Activated naive CD4-positive, alpha-beta T cell treated with anti-CD3 and anti-CD28 coated beads, Interleukin-2, amount 50 U/mL, for 72 hours (primary cell): Measurements from ENCODE around the gene SNTG2. TPM values are rescaled to one million over a fixed set of nuclear protein-coding genes. Genes with fewer than 3 reads are reported as not detected.

Experiments used
- ATAC-seq, 2 donors: fragments of 150-1000 bp; cut with Tn5 transposase; 2 replicates each; pipeline ENCODE4 v1.10.0; 2021; ENCODE audit warnings: mild to moderate bottlenecking in 2 of 2, moderate library complexity in 2 of 2
- DNase-seq, 2 donors: peaks; one replicate each; pipeline ENCODE4 v3.0.0; 2021 to 2022; ENCODE audit warnings: low spot score in 2 of 2
- H3K27ac Mint-ChIP-seq, 2 donors: one replicate each; pipeline ENCODE4 v1.8.0; 2022; ENCODE audit warnings: mild to moderate bottlenecking in 2 of 2, mixed read lengths in 2 of 2
- H3K36me3 Mint-ChIP-seq, 2 donors: one replicate each; pipeline ENCODE4 v1.8.0; 2022; ENCODE audit warnings: mixed read lengths in 2 of 2
- H3K9me3 Mint-ChIP-seq, 2 donors: one replicate each; pipeline ENCODE4 v1.8.0; 2022; ENCODE audit warnings: mixed read lengths in 2 of 2
- total RNA-seq, 2 donors: library from RNA; stranded (reverse); gene quantifications; one replicate each; pipeline ENCODE4 v1.2.3, GENCODE V29; 2022

SNTG2 gene
- total RNA-seq, 2 donors from 2014 or later, result 0.27 to 2.6 TPM

DNA sequence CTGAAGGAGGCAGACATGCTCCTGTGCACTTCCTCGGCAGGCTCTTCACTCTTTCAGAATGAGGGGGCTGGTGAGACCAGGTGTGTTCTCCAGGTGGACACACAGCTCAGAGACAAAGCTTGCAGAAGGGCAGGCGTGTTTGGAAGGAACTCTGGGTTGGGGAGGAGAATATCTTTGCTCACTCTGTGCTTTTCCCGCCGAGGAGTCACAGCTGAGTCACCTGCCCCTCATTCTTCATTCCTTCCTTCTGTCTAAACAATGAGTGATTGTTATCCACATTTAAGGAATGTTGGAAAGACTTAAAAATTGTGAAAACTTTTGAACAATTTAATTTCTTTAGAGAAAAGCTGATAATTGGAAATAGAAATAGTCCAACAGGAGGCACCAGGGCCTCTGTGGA lies 336.3 kb downstream of the SNTG2 start:
- Mint-ChIP-seq H3K36me3 (no peaks in the 10 kb centered on the region), H3K9me3 (peaks cover 0 to under 1% of the 10 kb centered on the region in 2 donors), H3K27ac (no peak overlapping the region)
- ATAC-seq (no peak), DNase-seq (no peak)

DNA sequence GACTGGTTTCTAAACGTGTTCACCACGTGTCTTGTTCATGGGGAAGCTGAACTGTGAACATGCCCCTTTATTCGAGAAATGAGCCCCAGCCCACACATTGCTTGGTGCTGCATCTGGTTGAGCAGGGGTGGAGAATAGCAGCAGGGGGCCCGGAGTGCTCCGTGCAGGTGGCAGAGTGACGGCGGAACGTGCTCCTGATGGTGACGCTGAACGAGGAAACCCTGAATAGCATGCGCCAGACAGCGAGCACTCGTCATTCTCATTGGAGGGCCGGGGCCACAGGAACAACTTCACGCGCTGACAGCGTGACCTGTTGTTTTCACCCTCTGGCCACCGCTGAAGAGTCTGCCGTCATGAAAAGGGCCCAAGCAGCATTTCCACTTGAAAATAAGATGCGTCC lies 336.8 kb downstream of the SNTG2 start:
- no peak for DNase-seq
- Mint-ChIP-seq H3K27ac (no peak overlapping the region), H3K9me3 (peaks cover 3 to 5% of the 10 kb centered on the region in 2 donors), H3K36me3 (no peaks in the 10 kb centered on the region)
- no peak for ATAC-seq

DNA sequence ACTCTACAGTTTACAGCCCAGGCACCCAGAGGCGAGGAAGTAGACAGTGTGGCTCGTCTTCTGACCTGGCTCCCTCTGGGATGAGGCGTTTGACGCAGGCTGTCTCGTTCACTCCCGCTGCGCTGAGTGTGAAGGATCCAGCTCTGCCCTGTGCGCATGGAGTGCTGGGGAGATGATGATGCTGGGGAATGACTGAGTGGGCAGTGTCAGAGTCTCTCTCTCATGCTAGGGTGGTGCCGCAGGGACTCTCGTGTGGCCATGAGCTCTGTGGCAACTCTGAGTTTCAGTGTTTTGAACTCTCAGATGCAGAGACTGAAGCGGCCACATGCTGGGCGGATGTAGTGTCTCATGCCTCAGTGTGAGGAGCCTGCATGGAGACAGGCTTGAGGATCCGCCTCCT lies 344.3 kb downstream of the SNTG2 start:
- no peak for DNase-seq
- H3K27ac Mint-ChIP-seq, result no peak overlapping the region
- peaks cover 5% of the 10 kb centered on the region in 2 donors for H3K9me3 Mint-ChIP-seq
- H3K36me3 Mint-ChIP-seq, result no peaks in the 10 kb centered on the region
- no peak for ATAC-seq

DNA sequence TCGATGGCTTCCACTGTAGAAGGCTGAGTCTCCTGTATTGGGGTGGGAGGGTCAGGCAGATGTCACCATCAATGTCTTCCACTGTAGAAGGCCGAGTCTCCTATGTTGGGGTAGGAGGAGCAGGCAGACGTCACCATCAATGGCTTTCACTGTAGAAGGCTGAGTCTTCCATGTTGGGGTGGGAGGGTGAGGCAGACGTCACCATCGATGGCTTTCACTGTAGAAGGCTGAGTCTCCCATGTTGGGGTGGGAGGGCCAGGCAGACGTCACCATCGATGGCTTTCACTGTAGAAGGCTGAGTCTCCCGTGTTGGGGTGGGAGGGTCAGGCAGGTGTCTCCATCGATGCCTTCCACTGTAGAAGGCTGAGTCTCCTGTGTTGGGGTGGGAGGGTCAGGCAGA lies 345.1 kb downstream of the SNTG2 start:
- no peaks in the 10 kb centered on the region for H3K36me3 Mint-ChIP-seq

DNA sequence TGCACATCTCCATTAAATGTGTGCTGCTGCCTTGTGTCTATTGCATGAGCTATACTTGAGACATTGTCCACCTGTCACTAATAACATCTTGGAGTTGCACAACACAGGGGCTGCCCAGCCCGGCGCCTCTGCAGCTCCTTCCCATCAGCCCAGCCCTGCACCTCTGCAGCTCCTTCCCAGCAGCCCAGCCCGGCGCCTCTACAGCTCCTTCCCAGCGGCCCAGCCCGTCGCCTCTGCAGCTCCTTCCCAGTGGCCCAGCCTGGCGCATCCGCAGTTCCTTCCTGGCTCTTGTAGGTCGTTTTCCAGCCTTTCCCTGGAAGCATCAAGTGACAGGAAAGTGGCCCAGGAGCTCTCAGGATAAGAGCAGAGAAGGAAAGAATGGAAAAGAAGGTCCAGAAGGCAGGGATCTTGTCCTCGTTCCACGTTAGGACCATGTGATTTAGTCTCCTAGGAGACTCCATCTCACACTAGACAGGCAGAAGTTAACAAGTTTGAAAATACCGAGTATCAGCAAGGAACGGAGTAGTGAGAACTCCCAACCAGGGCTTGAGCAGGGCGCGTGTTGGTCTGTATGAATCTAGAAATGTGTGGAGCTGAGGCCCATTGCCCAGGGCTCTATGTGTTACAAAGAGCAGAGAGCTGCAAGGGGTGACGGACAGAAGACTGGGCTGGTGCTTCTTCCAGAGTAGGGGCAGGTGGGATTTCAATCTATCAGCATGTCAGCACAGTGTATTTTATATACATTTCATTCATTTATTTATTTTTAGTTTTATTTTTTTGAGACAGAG lies 346.9 kb downstream of the SNTG2 start:
- Mint-ChIP-seq H3K9me3 (peaks cover 0 to 1% of the 10 kb centered on the region in 2 donors), H3K36me3 (no peaks in the 10 kb centered on the region), H3K27ac (no peak overlapping the region)
- ATAC-seq (no peak), DNase-seq (no peak)

More for the DNA sequence above, 345.1 kb downstream of the SNTG2 start:
- H3K27ac Mint-ChIP-seq, result no peak overlapping the region
- ATAC-seq (no peak), DNase-seq (no peak)
- peaks cover 5% of the 10 kb centered on the region in 2 donors for H3K9me3 Mint-ChIP-seq

DNA sequence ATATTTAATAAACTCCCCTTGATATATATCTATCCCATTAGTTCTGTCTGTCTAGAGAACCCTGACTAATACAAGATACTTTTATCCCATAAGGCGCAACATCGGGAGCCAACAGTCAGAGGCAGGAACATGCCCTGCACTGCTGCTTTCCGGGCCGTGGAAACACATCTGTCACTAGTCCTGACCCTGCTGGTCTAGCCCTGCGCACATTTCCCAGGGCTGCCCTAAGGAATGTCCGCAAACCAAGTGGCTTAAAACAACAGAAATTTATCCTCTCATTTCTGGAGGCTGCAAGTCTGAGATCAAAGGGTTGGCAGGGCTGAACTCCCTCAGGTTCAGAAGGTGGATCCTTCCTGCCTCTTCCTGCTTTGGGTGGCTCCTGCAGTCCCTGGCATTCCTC lies 348.4 kb downstream of the SNTG2 start:
- no peak for ATAC-seq
- H3K9me3 Mint-ChIP-seq, result no peaks in the 10 kb centered on the region

DNA sequence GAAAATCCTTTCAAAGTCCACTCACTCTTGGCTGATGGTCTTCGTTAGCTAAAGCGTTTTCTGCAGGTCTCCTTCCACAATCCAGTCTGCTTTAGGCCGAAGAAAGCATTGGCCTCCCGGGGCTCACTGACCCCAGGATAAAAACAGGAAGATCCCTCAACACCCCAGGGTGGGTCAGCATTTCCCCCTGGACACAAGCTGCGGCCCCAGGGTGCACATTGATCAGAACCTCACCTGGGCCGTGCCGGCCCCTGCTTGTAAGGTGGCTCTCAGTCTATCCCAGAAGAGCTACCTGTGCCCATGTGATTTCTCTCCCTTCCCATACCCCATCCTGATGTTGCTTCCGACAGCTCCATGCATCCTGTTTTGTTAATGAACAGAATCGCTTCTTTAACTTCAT lies 349.6 kb downstream of the SNTG2 start:
- H3K36me3 Mint-ChIP-seq, result no peaks in the 10 kb centered on the region
- ATAC-seq, result no peak
- DNase-seq, result no peak
- H3K9me3 Mint-ChIP-seq, result no peaks in the 10 kb centered on the region
- H3K27ac Mint-ChIP-seq, result no peak overlapping the region

More for the DNA sequence above, 348.4 kb downstream of the SNTG2 start:
- Mint-ChIP-seq H3K36me3 (no peaks in the 10 kb centered on the region), H3K27ac (no peak overlapping the region)
- no peak for DNase-seq

DNA sequence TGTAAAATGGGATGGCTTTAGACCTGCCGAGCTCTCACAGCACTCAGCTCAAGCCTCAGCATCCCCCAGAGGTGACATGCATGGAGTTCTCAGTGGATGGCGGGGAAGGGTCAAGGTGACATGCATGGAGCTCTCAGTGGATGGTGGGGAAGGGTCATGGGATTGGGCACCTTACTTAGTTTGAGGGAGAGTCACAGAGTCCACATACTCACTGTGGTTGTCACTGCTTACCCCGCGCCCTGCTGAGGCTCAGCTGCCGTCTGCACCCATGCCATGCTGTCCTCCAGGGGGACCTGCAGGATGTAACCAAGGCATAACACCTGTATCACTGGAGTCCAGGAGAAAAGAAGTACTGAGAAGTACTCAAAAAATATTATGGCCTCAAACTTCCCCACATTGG lies 350.4 kb downstream of the SNTG2 start:
- ATAC-seq, result no peak
- Mint-ChIP-seq H3K27ac (no peak overlapping the region), H3K36me3 (no peaks in the 10 kb centered on the region), H3K9me3 (no peaks in the 10 kb centered on the region)
- no peak for DNase-seq

DNA sequence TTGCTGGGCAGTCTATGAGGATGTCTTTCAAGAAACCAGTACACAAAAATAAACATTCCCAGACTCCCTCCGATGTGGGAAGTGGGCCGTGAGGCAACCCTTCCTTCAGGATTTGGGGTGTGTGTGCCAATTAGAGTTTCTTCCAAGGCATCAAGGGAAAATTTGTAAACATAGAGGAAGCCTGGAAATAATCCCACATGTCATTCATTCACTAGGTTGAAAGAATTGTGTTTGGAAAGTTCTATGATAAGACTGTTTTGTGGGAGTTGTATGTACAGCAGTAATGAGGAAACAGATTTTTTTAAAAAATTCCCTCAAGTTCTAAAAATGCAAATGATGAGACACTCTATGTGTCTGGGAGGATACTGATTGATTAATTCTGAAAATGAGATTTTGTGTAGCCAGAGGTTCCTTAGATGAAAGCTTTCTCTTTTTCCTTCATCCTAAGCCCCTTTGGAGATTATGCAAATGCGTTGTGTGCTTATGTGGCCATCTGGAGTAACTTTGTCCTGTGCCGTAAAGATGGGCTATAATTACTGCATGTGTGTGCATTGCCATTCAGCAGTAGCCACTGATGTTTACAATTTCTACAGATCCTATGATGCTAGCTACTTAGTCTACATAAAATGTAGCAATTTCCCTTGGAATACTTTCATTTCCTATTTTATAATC lies 354.8 kb downstream of the SNTG2 start:
- DNase-seq, result no peak
- no peak for ATAC-seq
- Mint-ChIP-seq H3K9me3 (no peaks in the 10 kb centered on the region), H3K27ac (no peak overlapping the region), H3K36me3 (no peaks in the 10 kb centered on the region)

DNA sequence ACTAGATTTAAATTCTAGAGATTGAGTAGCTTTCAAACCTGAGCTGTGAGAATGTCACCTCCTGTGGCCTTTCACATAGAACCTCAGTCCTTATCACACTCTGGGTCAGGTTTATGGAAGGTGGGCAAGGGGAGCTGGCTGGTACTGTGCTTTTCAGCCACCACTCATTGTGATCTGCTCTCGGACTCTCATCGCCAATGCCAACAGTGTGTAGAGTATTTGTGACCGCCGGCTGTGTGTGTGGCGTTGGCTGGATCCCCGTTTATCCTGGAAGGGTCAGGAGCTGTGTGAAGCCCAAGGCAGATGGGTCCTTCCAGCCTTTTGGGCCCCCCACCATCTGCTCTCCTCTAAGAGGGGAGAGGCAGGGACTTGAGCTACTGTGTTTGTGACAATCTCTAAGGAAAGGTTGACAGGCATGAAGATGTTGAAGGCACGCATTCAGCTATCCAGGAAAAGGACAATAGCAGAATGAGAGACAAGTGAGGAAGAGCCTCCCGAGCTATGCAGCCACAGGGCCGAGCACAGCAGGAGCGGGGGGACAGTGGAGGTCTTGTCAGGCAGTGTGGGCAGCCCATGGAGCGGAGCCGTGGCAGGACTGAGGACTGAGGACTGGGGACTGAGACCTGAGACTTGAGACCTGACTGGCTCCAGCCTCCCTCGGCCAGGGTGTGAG lies 355.5 kb downstream of the SNTG2 start:
- Mint-ChIP-seq H3K27ac (peak overlapping the region in 1 of 2 donors; percentile 73), H3K9me3 (no peaks in the 10 kb centered on the region), H3K36me3 (no peaks in the 10 kb centered on the region)
- DNase-seq, result no peak
- peak; percentile 7 to 14 for ATAC-seq

DNA sequence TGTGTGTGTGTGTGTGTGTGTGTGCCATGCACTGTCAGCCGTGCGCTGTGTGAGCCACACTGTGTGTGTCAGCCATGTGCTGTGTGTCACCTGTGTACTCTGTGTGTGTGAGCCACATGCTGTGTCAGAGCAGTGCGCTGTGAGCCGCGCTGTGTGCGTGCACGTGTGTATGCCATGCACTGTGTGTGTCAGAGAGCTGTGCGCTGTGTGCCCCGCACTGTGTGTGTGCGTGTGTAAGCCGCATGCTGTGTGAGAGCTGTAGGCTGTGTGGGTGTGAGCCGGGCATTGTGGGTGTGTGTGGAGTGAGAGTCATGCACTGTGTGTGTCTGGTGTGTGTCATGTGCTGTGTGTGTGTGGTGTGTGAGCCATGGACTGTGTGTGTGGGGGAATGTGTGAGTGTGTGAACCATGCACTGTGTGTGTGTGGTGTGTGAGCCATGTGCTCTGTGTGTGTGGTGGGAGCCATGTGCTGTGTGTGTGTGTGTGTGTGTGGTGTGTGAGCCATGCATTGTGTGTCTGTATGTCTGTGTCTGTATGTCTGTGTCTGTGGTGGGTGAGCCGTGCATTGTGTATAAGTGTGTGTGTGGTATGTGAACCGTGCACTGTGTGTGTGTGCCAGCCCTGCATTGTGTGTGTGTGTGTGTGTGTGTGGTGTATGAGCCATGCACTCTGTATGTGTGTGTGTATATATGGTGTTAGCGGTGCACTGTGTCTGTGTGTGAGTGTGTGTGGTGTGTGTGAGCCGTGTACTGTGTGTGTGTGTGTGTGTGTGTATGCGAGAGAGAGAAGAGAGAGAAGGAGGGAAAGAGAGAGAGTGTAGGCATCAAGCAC lies 356.3 kb downstream of the SNTG2 start:
- peak in 1 of 2 donors; percentile 11 for ATAC-seq
- no peak overlapping the region for H3K27ac Mint-ChIP-seq

DNA sequence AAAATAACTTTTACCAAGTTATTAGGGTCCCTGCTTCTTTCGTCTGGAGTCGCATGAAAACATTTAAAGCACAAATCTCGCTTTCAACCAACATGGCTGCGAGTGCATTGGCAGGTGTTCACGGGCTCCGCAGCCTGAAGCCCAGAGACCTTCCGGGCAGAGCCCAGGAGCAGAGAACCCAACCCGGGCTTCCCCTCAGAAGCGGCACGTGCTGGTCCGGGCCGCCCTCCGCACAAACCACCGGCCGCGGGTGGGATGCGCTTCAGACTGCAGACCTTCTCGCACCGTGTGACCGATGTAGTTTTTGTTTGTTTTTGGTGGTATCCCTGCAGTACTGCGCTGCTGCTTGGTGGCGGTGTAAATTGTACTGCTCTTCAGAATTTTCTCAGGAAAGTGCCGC lies 357.0 kb downstream of the SNTG2 start:
- no peak for ATAC-seq
- DNase-seq, result no peak
- H3K36me3 Mint-ChIP-seq, result no peaks in the 10 kb centered on the region
- H3K9me3 Mint-ChIP-seq, result no peaks in the 10 kb centered on the region
- no peak overlapping the region for H3K27ac Mint-ChIP-seq

More for the DNA sequence above, 356.3 kb downstream of the SNTG2 start:
- DNase-seq, result no peak
- no peaks in the 10 kb centered on the region for H3K36me3 Mint-ChIP-seq
- H3K9me3 Mint-ChIP-seq, result no peaks in the 10 kb centered on the region

DNA sequence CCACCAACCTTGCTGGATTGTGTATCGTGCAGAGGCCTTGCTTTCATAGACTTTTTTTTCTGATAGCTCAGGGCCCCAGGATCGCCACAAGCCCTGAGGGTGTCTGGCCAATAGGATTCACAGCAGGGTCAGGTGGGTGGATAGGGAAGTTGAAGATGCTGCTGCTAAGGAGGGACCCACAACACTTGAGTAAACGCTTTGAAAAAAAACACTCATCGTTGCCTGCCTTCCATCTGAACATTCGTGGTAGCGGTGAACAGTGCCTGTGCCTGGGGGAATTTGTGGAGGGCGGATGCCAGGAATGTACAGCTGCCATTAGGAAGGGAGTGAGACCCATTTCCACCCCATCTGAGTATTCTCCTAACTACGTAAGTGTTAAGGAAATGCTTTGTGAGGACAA lies 358.0 kb downstream of the SNTG2 start:
- DNase-seq (no peak), ATAC-seq (no peak)
- peak overlapping the region in 1 of 2 donors; percentile 77 for H3K27ac Mint-ChIP-seq
- H3K9me3 Mint-ChIP-seq, result no peaks in the 10 kb centered on the region
- no peaks in the 10 kb centered on the region for H3K36me3 Mint-ChIP-seq

DNA sequence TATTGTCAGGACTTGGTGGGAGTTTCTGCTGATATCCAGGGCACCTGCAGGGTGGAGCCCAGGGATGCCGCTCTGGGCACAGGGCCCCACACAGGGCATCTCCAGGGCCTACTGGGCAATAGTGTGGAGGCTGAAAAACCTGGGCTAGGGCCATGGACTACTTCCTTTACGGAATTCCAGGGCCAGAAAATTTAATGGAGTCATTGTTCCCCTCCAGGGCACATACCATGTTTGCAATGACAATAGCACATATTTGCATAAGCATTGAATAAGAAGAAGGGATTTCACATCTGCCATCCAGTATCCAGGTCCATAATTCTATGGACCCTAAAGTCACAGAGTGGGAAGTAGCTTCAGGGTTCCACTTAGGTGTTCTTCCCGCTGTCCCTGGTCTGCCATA lies 358.9 kb downstream of the SNTG2 start:
- no peak for ATAC-seq

DNA sequence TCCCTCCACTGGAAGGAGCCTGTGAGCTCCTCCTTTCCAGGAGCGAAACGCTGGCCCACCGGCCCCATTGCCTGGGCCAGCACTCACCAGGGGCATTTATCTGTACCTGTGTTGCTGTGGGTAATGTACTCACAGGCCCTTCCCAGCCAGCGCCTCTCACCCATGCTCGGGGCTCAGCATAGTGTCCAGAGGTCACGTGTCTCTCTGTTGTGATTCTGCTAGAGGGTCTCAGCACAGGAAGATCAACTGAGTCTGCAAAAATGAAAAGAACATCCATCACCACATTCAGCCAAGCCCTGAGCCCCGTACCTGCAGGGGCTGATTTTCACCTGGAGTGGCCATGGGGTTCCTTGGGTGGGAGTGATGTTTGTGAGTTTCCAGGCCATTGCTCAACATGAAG lies 359.6 kb downstream of the SNTG2 start:
- no peak for ATAC-seq
- H3K9me3 Mint-ChIP-seq, result no peaks in the 10 kb centered on the region

More for the DNA sequence above, 358.9 kb downstream of the SNTG2 start:
- Mint-ChIP-seq H3K9me3 (no peaks in the 10 kb centered on the region), H3K36me3 (no peaks in the 10 kb centered on the region), H3K27ac (no peak overlapping the region)
- DNase-seq, result no peak

DNA sequence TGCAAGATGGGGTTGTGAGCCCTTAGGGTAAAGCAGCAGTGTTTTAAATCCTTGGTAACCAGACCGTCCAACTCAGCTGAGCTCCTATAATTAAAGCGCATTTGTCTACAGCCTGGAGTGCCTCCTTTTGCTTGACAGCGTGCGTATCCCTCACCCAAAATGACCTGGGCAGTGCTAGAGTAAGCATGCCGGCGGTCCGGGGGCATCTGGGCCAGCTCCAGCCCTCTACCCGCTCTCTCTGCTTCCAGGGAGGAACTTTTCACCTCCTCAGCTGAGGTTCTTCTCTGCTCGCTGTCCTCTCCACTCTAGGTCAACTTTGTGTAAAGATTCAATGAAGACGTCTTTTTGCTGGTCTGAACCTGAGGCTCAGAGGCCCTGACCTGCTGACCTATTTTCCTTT lies 360.2 kb downstream of the SNTG2 start:
- ATAC-seq, result no peak
- Mint-ChIP-seq H3K27ac (no peak overlapping the region), H3K36me3 (peaks cover 0 to 3% of the 10 kb centered on the region in 2 donors), H3K9me3 (no peaks in the 10 kb centered on the region)
- DNase-seq, result no peak

More for the DNA sequence above, 359.6 kb downstream of the SNTG2 start:
- no peak overlapping the region for H3K27ac Mint-ChIP-seq
- DNase-seq, result no peak
- no peaks in the 10 kb centered on the region for H3K36me3 Mint-ChIP-seq
